Fibroblast of villous mesenchyme (primary cell): Measurements from ENCODE around the gene FCRL3. TPM values are rescaled to one million over a fixed set of nuclear protein-coding genes. Genes with fewer than 3 reads are reported as not detected.

Source experiments
- DNase-seq: peaks from one replicate; pipeline ENCODE4 v3.0.0-alpha.2; 2010; ENCODE audit warnings: low read depth
- H3K4me3 ChIP-seq: 2 replicates; pipeline ENCODE4 v1.5.1; 2011; ENCODE audit warnings: low read depth, mild to moderate bottlenecking, low read length
- total RNA-seq: library from RNA; depleted of rRNA; stranded (reverse); fragments of >200 nt; gene quantifications from 2 replicates; pipeline ENCODE4 v1.2.3, GENCODE V29; 2012
- TF ChIP-seq, protein P1 (sequence below): IDR thresholded peaks from 2 replicates; pipeline ENCODE4 v1.5.1; 2012; ENCODE audit warnings: low read depth, mild to moderate bottlenecking, low read length; ENCODE audit not compliant: insufficient read depth

Gene FCRL3
- total RNA-seq, 1 donor: not detected

GRCh38 chr1:157653494-157653873 is 47.1 kb downstream of the FCRL3 start:
- H3K4me3 ChIP-seq: no peak overlapping the region
- TF ChIP-seq, protein P1, sequence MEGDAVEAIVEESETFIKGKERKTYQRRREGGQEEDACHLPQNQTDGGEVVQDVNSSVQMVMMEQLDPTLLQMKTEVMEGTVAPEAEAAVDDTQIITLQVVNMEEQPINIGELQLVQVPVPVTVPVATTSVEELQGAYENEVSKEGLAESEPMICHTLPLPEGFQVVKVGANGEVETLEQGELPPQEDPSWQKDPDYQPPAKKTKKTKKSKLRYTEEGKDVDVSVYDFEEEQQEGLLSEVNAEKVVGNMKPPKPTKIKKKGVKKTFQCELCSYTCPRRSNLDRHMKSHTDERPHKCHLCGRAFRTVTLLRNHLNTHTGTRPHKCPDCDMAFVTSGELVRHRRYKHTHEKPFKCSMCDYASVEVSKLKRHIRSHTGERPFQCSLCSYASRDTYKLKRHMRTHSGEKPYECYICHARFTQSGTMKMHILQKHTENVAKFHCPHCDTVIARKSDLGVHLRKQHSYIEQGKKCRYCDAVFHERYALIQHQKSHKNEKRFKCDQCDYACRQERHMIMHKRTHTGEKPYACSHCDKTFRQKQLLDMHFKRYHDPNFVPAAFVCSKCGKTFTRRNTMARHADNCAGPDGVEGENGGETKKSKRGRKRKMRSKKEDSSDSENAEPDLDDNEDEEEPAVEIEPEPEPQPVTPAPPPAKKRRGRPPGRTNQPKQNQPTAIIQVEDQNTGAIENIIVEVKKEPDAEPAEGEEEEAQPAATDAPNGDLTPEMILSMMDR: no peak
- DNase-seq: no peak

DNA sequence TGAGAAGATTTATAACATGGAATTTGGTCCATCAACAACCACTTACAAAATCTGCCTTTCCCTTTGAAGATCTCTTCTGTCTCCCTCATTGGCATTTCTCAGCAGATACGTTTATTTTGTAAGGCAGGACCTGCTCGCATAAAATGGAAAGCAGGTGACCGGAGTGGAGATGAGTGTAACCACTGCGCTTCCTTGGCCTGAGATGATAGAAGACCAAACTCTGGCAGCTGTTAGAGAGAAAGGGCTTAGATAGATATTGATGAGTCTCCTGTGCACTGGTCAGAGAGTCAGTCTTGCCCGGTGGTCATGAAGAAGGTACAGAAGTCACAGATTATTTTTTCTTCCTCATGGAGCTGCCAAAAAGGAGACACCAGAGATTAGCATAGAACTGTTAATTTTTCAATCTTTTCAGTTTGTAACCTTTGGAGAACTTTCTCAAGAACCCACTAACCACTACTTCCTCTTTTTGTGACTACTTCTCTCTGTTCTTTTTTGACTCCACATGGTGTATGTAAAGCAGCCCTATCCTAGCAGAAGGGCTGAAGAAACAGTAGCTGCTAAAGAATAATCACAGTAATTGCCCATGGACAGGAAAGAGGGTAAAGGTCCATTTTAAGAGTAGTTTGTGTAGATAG is 47.6 kb downstream of the FCRL3 start:
- TF ChIP-seq, protein P1: no peak
- DNase-seq: no peak
- H3K4me3 ChIP-seq: no peak overlapping the region

GRCh38 chr1:157648317-157648716 is 52.3 kb downstream of the FCRL3 start:
- TF ChIP-seq, protein P1: no peak

DNA sequence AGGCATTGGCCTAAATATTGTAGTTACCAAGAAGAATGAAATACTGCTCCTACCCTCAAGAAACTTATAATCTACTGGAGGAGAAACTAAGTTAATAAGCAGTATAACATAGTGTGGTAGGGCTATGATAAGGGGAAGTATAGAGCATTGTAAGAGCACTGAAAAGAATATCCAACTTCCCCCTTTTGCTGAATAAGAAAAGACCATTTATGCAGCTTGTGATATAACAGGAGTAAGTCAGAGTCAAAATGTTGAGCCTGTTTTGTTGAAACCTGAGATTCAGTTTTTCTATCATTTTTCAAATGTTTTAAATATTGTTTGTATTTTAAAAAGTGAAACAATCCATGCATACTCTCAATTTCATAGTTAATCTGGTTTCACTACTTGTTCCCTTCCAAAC is 54.4 kb downstream of the FCRL3 start:
- H3K4me3 ChIP-seq: no peak overlapping the region
- TF ChIP-seq, protein P1: no peak
- no peak for DNase-seq

More at GRCh38 chr1:157648317-157648716, 52.3 kb downstream of the FCRL3 start:
- H3K4me3 ChIP-seq: no peak overlapping the region
- no peak for DNase-seq

DNA sequence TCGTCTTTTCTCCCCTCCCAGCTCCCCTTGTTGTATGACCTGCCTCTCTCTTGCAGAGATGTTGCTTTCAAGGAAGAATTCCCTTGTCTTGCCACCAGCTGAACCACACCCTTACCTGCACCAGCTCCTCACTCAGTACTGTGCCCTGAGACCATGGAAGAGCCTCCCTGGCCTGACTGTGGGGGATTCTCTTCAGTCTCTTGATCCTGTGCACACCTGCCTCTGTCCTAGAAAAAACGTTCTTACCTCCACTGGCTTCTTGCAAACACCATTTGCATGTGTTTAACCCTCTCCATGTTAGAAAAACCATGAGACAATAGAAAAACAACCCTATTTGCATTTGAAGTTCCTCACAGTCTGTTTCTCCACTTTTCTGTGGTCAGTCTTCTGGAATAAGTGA is 59.4 kb downstream of the FCRL3 start:
- DNase-seq: no peak
- TF ChIP-seq, protein P1: no peak
- no peak overlapping the region for H3K4me3 ChIP-seq

DNA sequence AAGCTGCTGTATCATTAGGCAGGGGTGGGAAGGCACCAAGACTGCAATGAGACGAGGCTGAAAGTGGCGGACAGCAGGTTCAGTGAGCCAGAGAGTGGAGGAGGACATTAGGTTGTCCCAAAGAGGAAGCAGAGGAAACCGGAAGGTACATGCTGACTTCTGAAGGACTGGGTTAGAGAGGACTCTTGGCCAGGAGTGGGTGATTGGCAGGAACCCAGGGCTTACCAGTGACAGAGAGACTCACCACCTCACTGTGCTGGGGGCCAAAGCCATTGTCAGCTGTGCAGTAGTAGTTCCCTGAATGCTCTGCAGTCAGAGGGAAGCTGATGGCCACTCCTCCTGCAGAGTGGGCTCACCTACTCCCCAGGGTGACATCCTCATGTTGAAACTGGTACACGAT is 60.8 kb downstream of the FCRL3 start:
- TF ChIP-seq, protein P1: no peak
- DNase-seq: no peak
- no peak overlapping the region for H3K4me3 ChIP-seq

- no peak overlapping the region for H3K4me3 ChIP-seq
- TF ChIP-seq, protein P1: no peak
- no peak for DNase-seq
Observed at GRCh38 chr1:157628773-157629172, 71.8 kb downstream of the FCRL3 start.
